ENCODE data around the gene MXRA8. TPM values are rescaled to one million over a fixed set of nuclear protein-coding genes. Genes with fewer than 3 reads are reported as not detected.
A peak's percentile ranks its signal among the peaks of the same experiment; 100 is the strongest.

MXRA8 gene
- total RNA-seq, 3 donors from 2014 or later, result 6.8 to 62.1 (median 20.8) TPM

DNA sequence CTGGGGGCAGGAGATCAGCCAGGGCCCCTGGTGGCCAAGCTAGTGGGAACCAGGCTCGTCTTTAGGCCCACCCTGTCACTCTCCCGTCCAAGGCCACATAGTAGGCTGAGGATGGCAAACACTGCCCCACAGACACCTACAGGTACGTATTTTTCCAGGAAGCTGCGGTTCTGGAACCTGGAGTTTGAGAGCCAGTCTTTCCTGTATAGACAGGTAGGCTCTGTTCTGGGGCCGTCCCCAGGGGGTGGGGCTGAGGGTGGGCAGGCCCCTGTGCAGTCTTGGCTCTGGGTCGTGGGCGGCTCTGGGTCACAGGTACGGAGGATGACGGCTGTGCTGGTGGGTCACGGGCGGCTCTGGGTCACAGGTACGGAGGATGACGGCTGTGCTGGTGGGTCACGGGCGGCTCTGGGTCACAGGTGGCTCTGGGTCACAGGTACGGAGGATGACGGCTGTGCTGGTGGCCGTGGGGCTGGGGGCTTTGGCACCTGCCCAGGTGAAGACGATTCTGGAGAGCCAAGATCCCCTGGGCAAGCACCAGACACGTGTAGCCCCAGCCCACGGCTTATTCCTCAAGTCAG is 47.8 kb downstream of the MXRA8 start:
- intact Hi-C loops (cut with DNase I, micrococcal nuclease), result no loop called here
- TF ChIP-seq, protein P1, sequence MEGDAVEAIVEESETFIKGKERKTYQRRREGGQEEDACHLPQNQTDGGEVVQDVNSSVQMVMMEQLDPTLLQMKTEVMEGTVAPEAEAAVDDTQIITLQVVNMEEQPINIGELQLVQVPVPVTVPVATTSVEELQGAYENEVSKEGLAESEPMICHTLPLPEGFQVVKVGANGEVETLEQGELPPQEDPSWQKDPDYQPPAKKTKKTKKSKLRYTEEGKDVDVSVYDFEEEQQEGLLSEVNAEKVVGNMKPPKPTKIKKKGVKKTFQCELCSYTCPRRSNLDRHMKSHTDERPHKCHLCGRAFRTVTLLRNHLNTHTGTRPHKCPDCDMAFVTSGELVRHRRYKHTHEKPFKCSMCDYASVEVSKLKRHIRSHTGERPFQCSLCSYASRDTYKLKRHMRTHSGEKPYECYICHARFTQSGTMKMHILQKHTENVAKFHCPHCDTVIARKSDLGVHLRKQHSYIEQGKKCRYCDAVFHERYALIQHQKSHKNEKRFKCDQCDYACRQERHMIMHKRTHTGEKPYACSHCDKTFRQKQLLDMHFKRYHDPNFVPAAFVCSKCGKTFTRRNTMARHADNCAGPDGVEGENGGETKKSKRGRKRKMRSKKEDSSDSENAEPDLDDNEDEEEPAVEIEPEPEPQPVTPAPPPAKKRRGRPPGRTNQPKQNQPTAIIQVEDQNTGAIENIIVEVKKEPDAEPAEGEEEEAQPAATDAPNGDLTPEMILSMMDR (IDR thresholded peaks at IDR 0.05), result no peak
- Histone ChIP-seq H3K9me3 (no peaks in the 10 kb centered on the region), H3K4me3 (no peak overlapping the region), H3K4me1 (ENCODE audit: low read depth) (peaks cover 28% of the 10 kb centered on the region), H3K36me3 (ENCODE audit: low read depth) (peaks cover 10% of the 10 kb centered on the region)
- DNase-seq (no peak), ATAC-seq (no peak)

DNA sequence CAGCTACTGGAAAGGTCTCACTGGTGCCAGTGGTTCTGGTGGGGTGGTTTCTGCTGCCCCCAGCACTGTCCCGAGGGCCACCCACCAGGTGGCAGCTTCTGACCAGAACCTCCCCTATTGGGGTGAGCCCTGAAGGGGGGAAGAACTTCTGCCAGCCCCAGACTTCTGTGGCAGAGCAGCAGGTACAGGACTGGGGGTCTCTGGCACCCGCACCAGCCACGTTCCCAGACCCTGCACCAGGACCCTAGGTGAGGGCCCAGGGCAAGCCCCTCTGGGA is 48.3 kb downstream of the MXRA8 start:
- TF ChIP-seq, protein P1 (IDR thresholded peaks at IDR 0.05), result no peak
- ATAC-seq (no peak), DNase-seq (no peak)
- H3K9me3 ChIP-seq, result no peaks in the 10 kb centered on the region
- H3K4me3 ChIP-seq, result no peak overlapping the region
- H3K36me3 ChIP-seq (ENCODE audit: low read depth), result peaks cover 10% of the 10 kb centered on the region
- intact Hi-C loops (cut with DNase I, micrococcal nuclease), result no loop called here
- H3K4me1 ChIP-seq (ENCODE audit: low read depth), result peaks cover 33% of the 10 kb centered on the region

DNA sequence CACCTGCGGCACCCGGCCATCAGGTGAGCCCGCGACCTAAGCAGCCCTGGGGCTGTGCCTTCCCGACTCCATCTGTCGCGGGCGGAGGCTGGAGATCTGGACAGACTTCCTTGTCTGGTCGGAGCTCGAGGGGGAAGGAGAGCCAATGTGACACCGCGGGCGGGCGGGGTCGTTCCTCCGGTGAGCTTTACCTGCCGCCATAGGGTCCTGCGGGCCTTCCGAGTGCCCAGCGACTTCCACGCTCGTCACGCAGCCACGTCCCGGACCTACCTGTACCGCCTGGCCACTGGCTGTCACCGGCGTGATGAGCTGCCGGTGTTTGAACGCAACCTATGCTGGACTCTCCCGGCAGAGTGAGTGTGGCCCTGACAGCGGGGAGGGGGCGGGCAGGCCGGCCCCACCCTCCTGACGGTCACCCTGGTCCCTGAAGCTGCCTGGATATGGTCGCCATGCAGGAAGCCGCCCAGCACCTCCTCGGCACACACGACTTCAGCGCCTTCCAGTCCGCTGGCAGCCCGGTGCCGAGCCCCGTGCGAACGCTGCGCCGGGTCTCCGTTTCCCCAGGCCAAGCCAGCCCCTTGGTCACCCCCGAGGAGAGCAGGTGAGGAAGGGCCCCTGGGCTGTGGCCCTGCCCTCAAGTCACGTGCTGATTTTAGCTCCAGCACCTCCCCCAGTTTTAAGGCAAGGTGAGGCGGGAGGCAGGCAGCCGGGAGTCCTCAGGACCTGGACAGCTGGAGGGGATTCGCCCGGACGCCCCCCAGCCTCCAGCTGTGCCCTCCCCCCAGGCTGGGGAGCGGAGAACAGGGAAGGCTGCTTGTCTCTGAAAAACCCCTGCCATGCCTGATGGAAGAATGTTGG is 48.9 kb downstream of the MXRA8 start:
- peaks cover 10% of the 10 kb centered on the region for H3K36me3 ChIP-seq (ENCODE audit: low read depth)
- H3K9me3 ChIP-seq, result no peaks in the 10 kb centered on the region
- TF ChIP-seq, protein P1 (IDR thresholded peaks at IDR 0.05), result no peak
- H3K4me1 ChIP-seq (ENCODE audit: low read depth), result peaks cover 38% of the 10 kb centered on the region
- DNase-seq, result peak; percentile 68 to 78 (median 78)
- peak overlapping the region; percentile 45 for H3K4me3 ChIP-seq
- ATAC-seq, result peak; percentile 26
- intact Hi-C loops (cut with DNase I, micrococcal nuclease), result no loop called here

DNA sequence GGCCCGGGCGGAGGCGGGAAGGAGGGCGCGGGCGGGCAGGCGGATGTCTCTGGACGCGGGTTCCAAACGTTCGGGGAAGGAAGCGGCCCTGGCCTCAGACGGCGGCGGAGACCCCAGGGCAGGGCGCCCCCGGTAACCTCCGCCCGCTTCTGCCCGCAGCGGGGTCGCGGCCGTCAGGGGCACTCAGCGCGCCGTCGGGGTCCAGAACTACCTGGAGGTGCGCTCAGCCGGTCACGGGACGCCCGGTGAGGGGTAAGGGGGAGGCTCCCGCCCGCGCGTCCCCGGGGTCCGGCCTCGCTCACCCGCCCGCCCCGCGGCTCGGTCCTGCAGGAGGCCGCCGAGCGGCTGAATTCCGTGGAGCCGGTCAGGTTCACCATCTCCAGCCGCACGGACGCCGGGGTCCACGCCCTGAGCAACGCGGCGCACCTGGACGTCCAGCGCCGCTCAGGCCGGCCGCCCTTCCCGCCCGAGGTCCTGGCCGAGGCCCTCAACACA is 49.6 kb downstream of the MXRA8 start:
- ATAC-seq, result no peak
- H3K4me1 ChIP-seq (ENCODE audit: low read depth), result peaks cover 39% of the 10 kb centered on the region
- intact Hi-C loops (cut with DNase I, micrococcal nuclease), result no loop called here
- DNase-seq, result no peak
- peak overlapping the region; percentile 45 for H3K4me3 ChIP-seq
- H3K9me3 ChIP-seq, result no peaks in the 10 kb centered on the region
- TF ChIP-seq, protein P1 (IDR thresholded peaks at IDR 0.05), result no peak
- peaks cover 10% of the 10 kb centered on the region for H3K36me3 ChIP-seq (ENCODE audit: low read depth)

DNA sequence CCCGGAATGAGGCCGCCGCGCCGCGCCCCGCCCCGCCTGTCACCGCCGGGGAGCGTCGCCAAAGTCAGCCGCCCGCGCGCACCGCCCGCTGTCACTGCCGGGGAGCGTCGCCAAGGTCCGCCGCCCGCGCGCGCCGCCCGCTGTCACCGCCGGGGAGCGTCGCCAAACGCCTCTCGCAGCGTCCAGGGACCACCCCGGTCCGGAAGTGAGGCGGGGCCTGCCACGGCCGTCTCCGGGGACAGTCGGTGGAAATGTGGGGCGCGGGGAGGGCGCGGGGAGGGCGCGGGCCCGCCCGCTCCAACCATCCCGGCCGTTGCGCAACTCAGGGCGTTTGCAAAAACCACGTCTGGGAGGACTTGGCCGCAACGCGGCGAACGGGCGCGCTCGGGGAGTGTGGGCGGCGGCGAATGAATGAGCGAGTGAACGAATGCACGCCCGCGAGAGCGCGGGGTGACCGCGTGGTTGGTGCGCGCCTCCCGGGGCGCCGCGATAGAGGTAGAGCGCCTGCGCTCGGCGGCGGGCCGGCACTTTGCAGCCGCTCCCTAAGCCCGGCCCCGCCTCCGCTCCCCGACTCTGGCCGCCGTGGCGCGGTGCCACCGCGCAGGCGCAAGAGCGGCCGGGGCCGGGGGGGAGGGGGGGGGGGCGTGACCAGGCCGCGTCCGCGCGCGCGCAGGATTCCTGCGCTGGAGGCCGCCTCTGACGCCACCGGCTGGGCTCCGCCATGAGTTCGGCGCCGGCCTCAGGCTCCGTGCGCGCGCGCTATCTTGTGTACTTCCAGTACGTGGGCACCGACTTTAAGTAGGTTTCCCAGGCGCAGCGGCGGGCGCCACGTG is 50.2 kb downstream of the MXRA8 start, which contains the start of the genes ACAP3 and PUSL1:
Gene ACAP3, minus strand, starts transcription at position 8 of the 833 bp plus-strand sequence. CDS start 115 bp downstream, outside the sequence.
Gene PUSL1, plus strand, starts transcription at position 675 of the 833 bp plus-strand sequence. Its CDS starts 47 bp downstream, at position 722.
- Histone ChIP-seq H3K9me3 (no peaks in the 10 kb centered on the region), H3K4me3 (peak within 1 kb of the TSS; percentile 45), H3K36me3 (ENCODE audit: low read depth) (peaks cover 5% of the 10 kb centered on the region), H3K4me1 (ENCODE audit: low read depth) (peaks cover 39% of the 10 kb centered on the region)
- DNase-seq (peak; percentile 83 to 94 (median 91)), ATAC-seq (peak; percentile 78)
- intact Hi-C loops (cut with DNase I, micrococcal nuclease), result no loop called here
- TF ChIP-seq, protein P1 (IDR thresholded peaks at IDR 0.05), result no peak

Measured in mucosa of descending colon (tissue), 3 donors.